ENCODE measurements around the gene HIPK1. TPM values are rescaled to one million over a fixed set of nuclear protein-coding genes. Genes with fewer than 3 reads are reported as not detected.

Gene HIPK1
- total and polyA plus RNA-seq, 10 of the 15 experiments (the other 5 are each of a cell fraction or from before 2014, with no cell fraction given): 4.2 to 33.9 (median 11.4) TPM

DNA sequence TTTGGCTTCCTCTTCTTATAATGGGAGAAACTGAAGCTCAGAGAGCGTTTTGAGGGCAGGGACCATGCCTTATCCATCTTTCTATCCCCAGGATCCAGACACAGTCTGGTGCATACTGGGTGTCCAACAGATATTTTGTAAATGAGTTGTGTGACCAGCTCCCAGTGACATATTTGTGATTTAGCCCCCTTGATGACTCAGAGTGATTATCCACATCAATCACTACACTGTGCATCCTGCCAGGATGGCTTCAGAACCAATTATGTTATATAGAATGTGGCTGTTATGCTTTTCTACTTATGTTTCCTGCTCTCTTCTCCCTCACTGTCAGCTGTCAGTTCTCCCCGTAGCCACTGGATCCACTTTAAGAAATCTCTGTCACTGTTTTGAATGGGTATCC is 61.4 kb downstream of the HIPK1 start (continued):
- TF ChIP-seq, protein P1, sequence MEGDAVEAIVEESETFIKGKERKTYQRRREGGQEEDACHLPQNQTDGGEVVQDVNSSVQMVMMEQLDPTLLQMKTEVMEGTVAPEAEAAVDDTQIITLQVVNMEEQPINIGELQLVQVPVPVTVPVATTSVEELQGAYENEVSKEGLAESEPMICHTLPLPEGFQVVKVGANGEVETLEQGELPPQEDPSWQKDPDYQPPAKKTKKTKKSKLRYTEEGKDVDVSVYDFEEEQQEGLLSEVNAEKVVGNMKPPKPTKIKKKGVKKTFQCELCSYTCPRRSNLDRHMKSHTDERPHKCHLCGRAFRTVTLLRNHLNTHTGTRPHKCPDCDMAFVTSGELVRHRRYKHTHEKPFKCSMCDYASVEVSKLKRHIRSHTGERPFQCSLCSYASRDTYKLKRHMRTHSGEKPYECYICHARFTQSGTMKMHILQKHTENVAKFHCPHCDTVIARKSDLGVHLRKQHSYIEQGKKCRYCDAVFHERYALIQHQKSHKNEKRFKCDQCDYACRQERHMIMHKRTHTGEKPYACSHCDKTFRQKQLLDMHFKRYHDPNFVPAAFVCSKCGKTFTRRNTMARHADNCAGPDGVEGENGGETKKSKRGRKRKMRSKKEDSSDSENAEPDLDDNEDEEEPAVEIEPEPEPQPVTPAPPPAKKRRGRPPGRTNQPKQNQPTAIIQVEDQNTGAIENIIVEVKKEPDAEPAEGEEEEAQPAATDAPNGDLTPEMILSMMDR (IDR thresholded peaks at IDR 0.05 in 2 of 3, conservative IDR thresholded peaks at IDR 0.05 in 1 of 3; ENCODE audit: control insufficient read depth in 2 of 3, extremely low read depth in 1 of 3, insufficient read depth in 1 of 3, low read depth in 3 of 3, low read length in 3 of 3): no peak
- TF ChIP-seq, protein P2, sequence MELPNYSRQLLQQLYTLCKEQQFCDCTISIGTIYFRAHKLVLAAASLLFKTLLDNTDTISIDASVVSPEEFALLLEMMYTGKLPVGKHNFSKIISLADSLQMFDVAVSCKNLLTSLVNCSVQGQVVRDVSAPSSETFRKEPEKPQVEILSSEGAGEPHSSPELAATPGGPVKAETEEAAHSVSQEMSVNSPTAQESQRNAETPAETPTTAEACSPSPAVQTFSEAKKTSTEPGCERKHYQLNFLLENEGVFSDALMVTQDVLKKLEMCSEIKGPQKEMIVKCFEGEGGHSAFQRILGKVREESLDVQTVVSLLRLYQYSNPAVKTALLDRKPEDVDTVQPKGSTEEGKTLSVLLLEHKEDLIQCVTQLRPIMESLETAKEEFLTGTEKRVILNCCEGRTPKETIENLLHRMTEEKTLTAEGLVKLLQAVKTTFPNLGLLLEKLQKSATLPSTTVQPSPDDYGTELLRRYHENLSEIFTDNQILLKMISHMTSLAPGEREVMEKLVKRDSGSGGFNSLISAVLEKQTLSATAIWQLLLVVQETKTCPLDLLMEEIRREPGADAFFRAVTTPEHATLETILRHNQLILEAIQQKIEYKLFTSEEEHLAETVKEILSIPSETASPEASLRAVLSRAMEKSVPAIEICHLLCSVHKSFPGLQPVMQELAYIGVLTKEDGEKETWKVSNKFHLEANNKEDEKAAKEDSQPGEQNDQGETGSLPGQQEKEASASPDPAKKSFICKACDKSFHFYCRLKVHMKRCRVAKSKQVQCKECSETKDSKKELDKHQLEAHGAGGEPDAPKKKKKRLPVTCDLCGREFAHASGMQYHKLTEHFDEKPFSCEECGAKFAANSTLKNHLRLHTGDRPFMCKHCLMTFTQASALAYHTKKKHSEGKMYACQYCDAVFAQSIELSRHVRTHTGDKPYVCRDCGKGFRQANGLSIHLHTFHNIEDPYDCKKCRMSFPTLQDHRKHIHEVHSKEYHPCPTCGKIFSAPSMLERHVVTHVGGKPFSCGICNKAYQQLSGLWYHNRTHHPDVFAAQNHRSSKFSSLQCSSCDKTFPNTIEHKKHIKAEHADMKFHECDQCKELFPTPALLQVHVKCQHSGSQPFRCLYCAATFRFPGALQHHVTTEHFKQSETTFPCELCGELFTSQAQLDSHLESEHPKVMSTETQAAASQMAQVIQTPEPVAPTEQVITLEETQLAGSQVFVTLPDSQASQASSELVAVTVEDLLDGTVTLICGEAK (IDR thresholded peaks at IDR 0.05; ENCODE audit: borderline replicate concordance): no peak
- TF ChIP-seq ZNF622 (IDR thresholded peaks at IDR 0.05): no peak

DNA sequence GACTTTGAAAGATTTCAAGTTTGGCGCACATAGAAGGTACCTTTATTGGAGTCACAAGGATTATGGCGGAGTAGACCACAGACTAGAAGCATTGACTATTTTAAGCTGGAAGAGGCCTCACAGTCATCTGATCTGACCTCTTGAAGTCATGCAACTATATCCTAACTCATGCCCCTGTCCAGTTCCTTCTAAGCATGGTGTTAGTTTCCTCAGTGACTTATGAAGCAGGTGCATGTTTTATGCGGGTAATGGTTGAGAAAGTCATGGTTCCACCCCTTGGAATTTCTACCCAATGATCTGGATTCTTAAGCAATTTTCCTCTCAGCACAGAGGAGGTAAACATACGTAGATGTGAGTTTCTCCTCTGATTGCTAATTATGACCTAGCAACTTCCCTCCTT is 61.8 kb downstream of the HIPK1 start:
- 69% methylated on average over 4 of the region's 4 CpGs for WGBS (ENCODE audit: insufficient coverage, insufficient replicate concordance, low lambda C conversion rate, missing lambda C conversion rate)
- H2AFZ ChIP-seq (ENCODE audit: control insufficient read depth, low read depth, low read length): no peak overlapping the region
- no peak overlapping the region for H3K9ac ChIP-seq (ENCODE audit: control insufficient read depth, insufficient read depth, low read length)
- no peaks in the 10 kb centered on the region; a peak in 1 of 4 replicates for H3K36me3 ChIP-seq (ENCODE audit: control insufficient read depth in 2 of 2, insufficient read depth in 2 of 2, low read length in 1 of 2)
- H3K27ac ChIP-seq (ENCODE audit: control insufficient read depth, insufficient read depth): no peak overlapping the region
- no peaks in the 10 kb centered on the region for H3K79me2 ChIP-seq (ENCODE audit: control insufficient read depth, insufficient read depth, low read length)
- H4K20me1 ChIP-seq (ENCODE audit: control insufficient read depth, insufficient read depth): no peaks in the 10 kb centered on the region
- intact Hi-C loops (cut with micrococcal nuclease; ENCODE audit: unreplicated experiment): no loop called here
- ChIA-PET CTCF (interaction anchor here (2.2 to 2.3 kb wide), 2 partner anchors 12 to 292 kb away, joined by 6 to 10 read pairs; partner anchors contain the start of gene OLFML3), RAD21 (ENCODE audit: unreplicated experiment) (no interaction called here), POLR2A (no interaction called here), SMC1A (ENCODE audit: uncharacterized antibody, unreplicated experiment) (no interaction called here)
- H3K27me3 ChIP-seq (replicated peaks in 1 of 2; ENCODE audit: control insufficient read depth in 2 of 2, insufficient read depth in 2 of 2, low read length in 1 of 2): no peaks in the 10 kb centered on the region
- H3K4me2 ChIP-seq (ENCODE audit: control insufficient read depth, insufficient read depth): no peak overlapping the region
- no peak overlapping the region for H3K4me3 ChIP-seq
- in situ Hi-C loops (cut with MboI): no loop called here
- DNase-seq (ENCODE audit: low read depth, low spot score): no peak
- BruUV-seq (replicated peaks): no TSS peak
- ATAC-seq: peak; percentile 12; the same call in 1 of the 3 replicates
- no peaks in the 10 kb centered on the region for H3K4me1 ChIP-seq (ENCODE audit: control insufficient read depth, insufficient read depth, low read length)
- H3K9me3 ChIP-seq (replicated peaks; ENCODE audit: control insufficient read depth, insufficient read depth, low read length): peaks cover 10% of the 10 kb centered on the region; the same call in 1 of the 3 replicates
- peak; percentile 57 for FAIRE-seq
- no peak for TF ChIP-seq SMAD1 (IDR thresholded peaks at IDR 0.05; ENCODE audit: low read depth, partially characterized antibody)
- TF ChIP-seq, protein P3, sequence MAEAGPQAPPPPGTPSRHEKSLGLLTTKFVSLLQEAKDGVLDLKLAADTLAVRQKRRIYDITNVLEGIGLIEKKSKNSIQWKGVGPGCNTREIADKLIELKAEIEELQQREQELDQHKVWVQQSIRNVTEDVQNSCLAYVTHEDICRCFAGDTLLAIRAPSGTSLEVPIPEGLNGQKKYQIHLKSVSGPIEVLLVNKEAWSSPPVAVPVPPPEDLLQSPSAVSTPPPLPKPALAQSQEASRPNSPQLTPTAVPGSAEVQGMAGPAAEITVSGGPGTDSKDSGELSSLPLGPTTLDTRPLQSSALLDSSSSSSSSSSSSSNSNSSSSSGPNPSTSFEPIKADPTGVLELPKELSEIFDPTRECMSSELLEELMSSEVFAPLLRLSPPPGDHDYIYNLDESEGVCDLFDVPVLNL (IDR thresholded peaks at IDR 0.05; ENCODE audit: low read depth, low read length): no peak
- TF ChIP-seq DPF2 (IDR thresholded peaks at IDR 0.05): no peak
- TF ChIP-seq KLF5 (IDR thresholded peaks at IDR 0.05; ENCODE audit: partially characterized antibody): no peak
- no peak for TF ChIP-seq MEF2B (IDR thresholded peaks at IDR 0.05; ENCODE audit: partially characterized antibody, poor library complexity, severe bottlenecking)
- TF ChIP-seq SUPT20H (IDR thresholded peaks at IDR 0.05; ENCODE audit: borderline replicate concordance, control insufficient read depth, low read depth, low read length): no peak
- TF ChIP-seq ZNF274 (IDR thresholded peaks at IDR 0.05; ENCODE audit: insufficient read depth, insufficient read length): no peak
- TF ChIP-seq HDAC6 (IDR thresholded peaks at IDR 0.05; ENCODE audit: unreplicated experiment): no peak
- TF ChIP-seq SMC3 (IDR thresholded peaks at IDR 0.05; ENCODE audit: borderline replicate concordance, low read length): no peak
- TF ChIP-seq, protein P4, sequence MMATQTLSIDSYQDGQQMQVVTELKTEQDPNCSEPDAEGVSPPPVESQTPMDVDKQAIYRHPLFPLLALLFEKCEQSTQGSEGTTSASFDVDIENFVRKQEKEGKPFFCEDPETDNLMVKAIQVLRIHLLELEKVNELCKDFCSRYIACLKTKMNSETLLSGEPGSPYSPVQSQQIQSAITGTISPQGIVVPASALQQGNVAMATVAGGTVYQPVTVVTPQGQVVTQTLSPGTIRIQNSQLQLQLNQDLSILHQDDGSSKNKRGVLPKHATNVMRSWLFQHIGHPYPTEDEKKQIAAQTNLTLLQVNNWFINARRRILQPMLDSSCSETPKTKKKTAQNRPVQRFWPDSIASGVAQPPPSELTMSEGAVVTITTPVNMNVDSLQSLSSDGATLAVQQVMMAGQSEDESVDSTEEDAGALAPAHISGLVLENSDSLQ (IDR thresholded peaks at IDR 0.05): no peak
- TF ChIP-seq BCL11A (IDR thresholded peaks at IDR 0.05; ENCODE audit: low read depth, low read length): no peak
- TF ChIP-seq EZH2 (IDR thresholded peaks at IDR 0.05; ENCODE audit: borderline replicate concordance, control insufficient read depth, low read depth, low read length): no peak

Measured in GM12878 (cell line).